Endothelial cell of umbilical vein (primary cell): ENCODE data around the gene NR3C1.
"Not testable (repeated sequence)": the region's sequence is repeated elsewhere in the genome, so short reads cannot be mapped to it uniquely, and the experiment has no call there.

Source experiments
- FOS ChIP-seq: IDR thresholded peaks from 2 replicates; pipeline ENCODE4 v1.6.1; 2011; ENCODE audit warnings: mild to moderate bottlenecking, low read length, moderate library complexity, borderline replicate concordance; ENCODE audit not compliant: insufficient read depth
- TF ChIP-seq, protein P1 (sequence below), 2 donors: IDR thresholded peaks; 1 replicate in 1 of 2; 2 replicates in 1 of 2; pipeline ENCODE4 v1.5.1; 2011; ENCODE audit warnings: low read length in 2 of 2, mild to moderate bottlenecking in 2 of 2, moderate library complexity in 2 of 2, control low read depth in 1 of 2, inconsistent platforms in 1 of 2, low read depth in 1 of 2; ENCODE audit not compliant: insufficient read depth in 1 of 2; ENCODE audit errors: extremely low read depth in 1 of 2

DNA sequence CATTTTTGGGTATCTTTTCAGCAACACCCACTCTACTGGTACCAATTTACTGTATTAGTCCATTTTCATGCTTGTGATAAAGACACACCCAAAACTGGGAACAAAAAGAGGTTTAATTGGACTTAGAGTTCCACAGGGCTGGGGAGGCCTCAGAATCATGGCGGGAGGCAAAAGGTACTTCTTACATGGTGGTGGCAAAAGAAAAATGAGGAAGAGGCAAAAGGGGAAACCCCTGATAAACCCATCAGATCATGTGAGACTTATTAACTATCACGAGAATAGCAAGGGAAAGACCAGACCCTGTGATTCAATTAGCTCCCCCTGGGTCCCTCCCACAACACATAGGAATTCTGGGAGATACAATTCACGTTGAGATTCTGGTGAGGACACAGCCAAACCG, 78.4 kb downstream of the NR3C1 start:
- TF ChIP-seq, protein P1, sequence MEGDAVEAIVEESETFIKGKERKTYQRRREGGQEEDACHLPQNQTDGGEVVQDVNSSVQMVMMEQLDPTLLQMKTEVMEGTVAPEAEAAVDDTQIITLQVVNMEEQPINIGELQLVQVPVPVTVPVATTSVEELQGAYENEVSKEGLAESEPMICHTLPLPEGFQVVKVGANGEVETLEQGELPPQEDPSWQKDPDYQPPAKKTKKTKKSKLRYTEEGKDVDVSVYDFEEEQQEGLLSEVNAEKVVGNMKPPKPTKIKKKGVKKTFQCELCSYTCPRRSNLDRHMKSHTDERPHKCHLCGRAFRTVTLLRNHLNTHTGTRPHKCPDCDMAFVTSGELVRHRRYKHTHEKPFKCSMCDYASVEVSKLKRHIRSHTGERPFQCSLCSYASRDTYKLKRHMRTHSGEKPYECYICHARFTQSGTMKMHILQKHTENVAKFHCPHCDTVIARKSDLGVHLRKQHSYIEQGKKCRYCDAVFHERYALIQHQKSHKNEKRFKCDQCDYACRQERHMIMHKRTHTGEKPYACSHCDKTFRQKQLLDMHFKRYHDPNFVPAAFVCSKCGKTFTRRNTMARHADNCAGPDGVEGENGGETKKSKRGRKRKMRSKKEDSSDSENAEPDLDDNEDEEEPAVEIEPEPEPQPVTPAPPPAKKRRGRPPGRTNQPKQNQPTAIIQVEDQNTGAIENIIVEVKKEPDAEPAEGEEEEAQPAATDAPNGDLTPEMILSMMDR (IDR thresholded peaks at IDR 0.05; ENCODE audit: extremely low read depth in 1 of 2, insufficient read depth in 1 of 2, low read depth in 1 of 2, low read length in 2 of 2): not testable (repeated sequence)
- TF ChIP-seq FOS: not testable (repeated sequence)
